ENCODE results near the gene DNAJC1.

DNA sequence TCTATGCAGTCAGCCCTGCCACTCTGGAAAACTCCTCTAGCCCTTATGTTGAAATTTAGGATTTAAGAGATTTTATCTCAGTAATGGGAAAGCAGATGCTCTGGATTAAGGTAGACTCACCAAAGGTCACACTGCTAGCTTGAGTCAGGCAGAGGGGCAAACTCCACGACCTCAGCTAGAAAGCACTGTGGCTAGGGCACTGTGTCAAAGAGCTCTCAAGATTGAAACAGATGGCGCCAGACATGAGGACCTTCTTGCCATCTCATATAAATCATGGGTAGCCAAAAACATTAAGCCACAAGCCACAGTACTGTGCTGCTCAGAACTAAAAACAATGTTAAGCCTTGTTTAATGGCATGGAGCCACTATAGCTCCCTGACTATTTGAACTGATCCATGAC is 188.7 kb downstream of the DNAJC1 start:
- TF ChIP-seq EP300 (IDR thresholded peaks at IDR 0.05; ENCODE audit: borderline replicate concordance in 1 of 2, control insufficient read depth in 1 of 2, low read depth in 2 of 2, low read length in 2 of 2): no peak
- no peak for TF ChIP-seq ZNF274 (IDR thresholded peaks at IDR 0.05; ENCODE audit: insufficient read depth, insufficient read length)
- TF ChIP-seq SUZ12 (IDR thresholded peaks at IDR 0.05; ENCODE audit: unreplicated experiment): no peak
- TF ChIP-seq, protein P1, sequence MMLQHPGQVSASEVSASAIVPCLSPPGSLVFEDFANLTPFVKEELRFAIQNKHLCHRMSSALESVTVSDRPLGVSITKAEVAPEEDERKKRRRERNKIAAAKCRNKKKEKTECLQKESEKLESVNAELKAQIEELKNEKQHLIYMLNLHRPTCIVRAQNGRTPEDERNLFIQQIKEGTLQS (IDR thresholded peaks at IDR 0.05; ENCODE audit: borderline replicate concordance, extremely low read depth, low read depth, low read length): no peak
- no peak for TF ChIP-seq NFYA (IDR thresholded peaks at IDR 0.05; ENCODE audit: borderline replicate concordance, low read depth, low read length)
- TF ChIP-seq WRNIP1 (IDR thresholded peaks at IDR 0.05; ENCODE audit: borderline replicate concordance, low read depth, low read length): no peak
- TF ChIP-seq TAF1 (IDR thresholded peaks at IDR 0.05; ENCODE audit: borderline replicate concordance, low read depth, low read length): no peak

Data from GM12878 (cell line).